Chondrocyte (in vitro differentiated cells): Measurements from ENCODE around the gene CLIC5. TPM values are rescaled to one million over a fixed set of nuclear protein-coding genes. Genes with fewer than 3 reads are reported as not detected.

Experiments used
- DNase-seq: peaks from one replicate; pipeline ENCODE4 v3.0.0; 2021; ENCODE audit warnings: mixed read lengths, low spot score
- H3K27ac Mint-ChIP-seq: one replicate; pipeline ENCODE4 v1.8.0; 2021; ENCODE audit warnings: mild to moderate bottlenecking, moderate library complexity, mixed read lengths; ENCODE audit not compliant: unreplicated experiment
- H3K27me3 Mint-ChIP-seq: 2 replicates; pipeline ENCODE4 v1.8.0; 2021; ENCODE audit warnings: low read depth, mixed read lengths
- H3K36me3 Mint-ChIP-seq: 2 replicates; pipeline ENCODE4 v1.8.0; 2021; ENCODE audit warnings: low read depth, mixed read lengths
- H3K4me1 Mint-ChIP-seq: 2 replicates; pipeline ENCODE4 v1.8.0; 2021; ENCODE audit warnings: low read depth, mild to moderate bottlenecking, mixed read lengths
- H3K4me3 Mint-ChIP-seq: one replicate; pipeline ENCODE4 v1.8.0; 2021; ENCODE audit warnings: mild to moderate bottlenecking, moderate library complexity, mixed read lengths; ENCODE audit not compliant: unreplicated experiment
- H3K9me3 Mint-ChIP-seq: 2 replicates; pipeline ENCODE4 v1.8.0; 2021; ENCODE audit warnings: low read depth, mixed read lengths
- CTCF ChIP-seq: fragments of 200-600 bp; sonication (generic); IDR thresholded peaks from 2 replicates; pipeline ENCODE4 v1.5.0; 2021; ENCODE audit warnings: antibody characterized with exemption, mild to moderate bottlenecking, moderate library complexity
- total RNA-seq: library from RNA; stranded (reverse); gene quantifications from 3 replicates; pipeline ENCODE4 v1.2.1, GENCODE V29; 2021

The CLIC5 gene
- total RNA-seq, 1 donor from 2014 or later: not detected

- no peak overlapping the region for H3K4me3 Mint-ChIP-seq
- H3K9me3 Mint-ChIP-seq: peaks cover 2% of the 10 kb centered on the region
- no peak for DNase-seq
- TF ChIP-seq CTCF: no peak
- H3K27me3 Mint-ChIP-seq: no peaks in the 10 kb centered on the region
- no peaks in the 10 kb centered on the region for H3K36me3 Mint-ChIP-seq
- peak overlapping the region; percentile 83 for H3K27ac Mint-ChIP-seq
- H3K4me1 Mint-ChIP-seq: peaks cover 19% of the 10 kb centered on the region
Measured at GRCh38 chr6:46044881-46045617, 29.4 kb upstream of the CLIC5 start.

- no peak for DNase-seq
- Mint-ChIP-seq H3K27ac (no peak overlapping the region), H3K4me3 (no peak overlapping the region), H3K4me1 (peaks cover 15% of the 10 kb centered on the region), H3K27me3 (no peaks in the 10 kb centered on the region), H3K9me3 (peaks cover 2% of the 10 kb centered on the region), H3K36me3 (no peaks in the 10 kb centered on the region)
- peak; percentile 72 for TF ChIP-seq CTCF
Measured at GRCh38 chr6:46042355-46042999, 26.8 kb upstream of the CLIC5 start.

- H3K9me3 Mint-ChIP-seq: peaks cover under 1% of the 10 kb centered on the region
- H3K36me3 Mint-ChIP-seq: no peaks in the 10 kb centered on the region
- no peak overlapping the region for H3K27ac Mint-ChIP-seq
Measured at GRCh38 chr6:46040288-46040687, 24.6 kb upstream of the CLIC5 start.

GRCh38 chr6:46039646-46040045 is 24.0 kb upstream of the CLIC5 start:
- Mint-ChIP-seq H3K36me3 (no peaks in the 10 kb centered on the region), H3K4me3 (no peak overlapping the region), H3K9me3 (no peaks in the 10 kb centered on the region), H3K4me1 (peaks cover 6% of the 10 kb centered on the region), H3K27ac (no peak overlapping the region), H3K27me3 (peaks cover 2% of the 10 kb centered on the region)
- TF ChIP-seq CTCF: no peak
- no peak for DNase-seq

More at GRCh38 chr6:46040288-46040687, 24.6 kb upstream of the CLIC5 start:
- Mint-ChIP-seq H3K4me1 (peaks cover 13% of the 10 kb centered on the region), H3K4me3 (no peak overlapping the region), H3K27me3 (peaks cover 2% of the 10 kb centered on the region)
- DNase-seq: no peak
- no peak for TF ChIP-seq CTCF

- Mint-ChIP-seq H3K27me3 (peaks cover 2% of the 10 kb centered on the region), H3K9me3 (no peaks in the 10 kb centered on the region)
Measured at GRCh38 chr6:46036911-46037310, 21.3 kb upstream of the CLIC5 start.

More at GRCh38 chr6:46036911-46037310, 21.3 kb upstream of the CLIC5 start:
- H3K27ac Mint-ChIP-seq: no peak overlapping the region
- H3K36me3 Mint-ChIP-seq: no peaks in the 10 kb centered on the region
- peaks cover 5% of the 10 kb centered on the region for H3K4me1 Mint-ChIP-seq
- DNase-seq: no peak
- no peak for TF ChIP-seq CTCF
- H3K4me3 Mint-ChIP-seq: no peak overlapping the region
